Panc1 (cell line): Measurements from ENCODE around the gene IL1R1. TPM values are rescaled to one million over a fixed set of nuclear protein-coding genes. Genes with fewer than 3 reads are reported as not detected.

Source experiments
- ATAC-seq: fragments of 200-7000 bp; cut with Tn5 transposase; 2 replicates; pipeline ENCODE4 v1.9.1; 2020; ENCODE audit warnings: mild to moderate bottlenecking, moderate library complexity
- BruUV-seq: library from RNA; stranded (reverse); fragments of 400-500 nt; replicated peaks from 2 replicates; lab custom pipeline; 2021; lab: Mats Ljungman, UMichigan
- CTCF ChIA-PET: fragments of 300-600 bp; sonication (Branson Sonifier 250); formaldehyde crosslinking; loops from one replicate; lab custom pipeline; 2022; ENCODE audit warnings: antibody characterized with exemption; lab: Charles Lee
- POLR2A ChIA-PET: fragments of 300-600 bp; sonication (Branson Sonifier 250); formaldehyde crosslinking; loops from one replicate; lab custom pipeline; 2022; ENCODE audit warnings: antibody characterized with exemption; lab: Charles Lee
- DNase-seq: peaks from one replicate; pipeline ENCODE4 v3.0.0-alpha.2; 2010; ENCODE audit warnings: low read depth, low spot score
- H3K27ac ChIP-seq: 2 replicates; pipeline ENCODE4 v1.5.1; 2011; ENCODE audit warnings: mild to moderate bottlenecking, low read length, inconsistent platforms
- H3K27me3 ChIP-seq: fragments of 200-500 bp; sonication (Bioruptor generic); 2 replicates; pipeline ENCODE4 v1.6.0; 2014; ENCODE audit warnings: low read length, inconsistent platforms; ENCODE audit not compliant: control insufficient read depth, insufficient read depth
- H3K36me3 ChIP-seq: fragments of 200-500 bp; sonication (Bioruptor generic); 2 replicates; pipeline ENCODE4 v1.5.1; 2014; ENCODE audit warnings: inconsistent platforms, mild to moderate bottlenecking, low read length, moderate library complexity; ENCODE audit not compliant: control insufficient read depth, insufficient read depth
- H3K4me1 ChIP-seq: 2 replicates; pipeline ENCODE4 v1.5.1; 2011; ENCODE audit warnings: inconsistent platforms, mild to moderate bottlenecking, low read length, moderate library complexity; ENCODE audit not compliant: control insufficient read depth, insufficient read depth
- H3K4me3 ChIP-seq, 2 experiments: 2 replicates each; pipeline ENCODE4 v1.5.1; 2011 to 2012; ENCODE audit warnings: low read depth in 2 of 2, low read length in 2 of 2, mild to moderate bottlenecking in 2 of 2, inconsistent platforms in 1 of 2, moderate library complexity in 1 of 2
- H3K9me3 ChIP-seq: fragments of 200-500 bp; sonication (Bioruptor generic); 2 replicates; pipeline ENCODE4 v1.5.1; 2014; ENCODE audit warnings: low read depth, mild to moderate bottlenecking, inconsistent platforms, low read length, moderate library complexity; ENCODE audit not compliant: control insufficient read depth, insufficient read depth
- CTCF ChIP-seq: fragments of 450-650 bp; IDR thresholded peaks from 2 replicates; pipeline ENCODE4 v1.5.1; 2017; ENCODE audit warnings: mild to moderate bottlenecking
- POLR2AphosphoS5 ChIP-seq: IDR thresholded peaks from 2 replicates; pipeline ENCODE4 v1.6.1; 2012; ENCODE audit warnings: mild to moderate bottlenecking, low read depth, low read length, moderate library complexity
- SIN3A ChIP-seq: IDR thresholded peaks from 2 replicates; pipeline ENCODE4 v1.6.1; 2012; ENCODE audit warnings: low read depth, mild to moderate bottlenecking, low read length, moderate library complexity, borderline replicate concordance; ENCODE audit not compliant: insufficient read depth
- TCF7L2 ChIP-seq: IDR thresholded peaks from 2 replicates; pipeline ENCODE4 v1.6.1; 2011; ENCODE audit warnings: mild to moderate bottlenecking, low read depth, low read length, inconsistent platforms
- in situ Hi-C: cut with HindIII; loops from 2 replicates; pipeline ENCODE4 v1.10.0; 2016; ENCODE audit warnings: low sequenced_read_pairs, low pct_unique_long_range_greater_than_20kb
- intact Hi-C: fragments of 100-400 bp; cut with micrococcal nuclease; formaldehyde crosslinking; loops from one replicate; pipeline ENCODE4 v1.10.0; 2022; ENCODE audit not compliant: unreplicated experiment
- total RNA-seq: library from RNA; stranded (reverse); gene quantifications from one replicate; pipeline ENCODE4 v1.2.1, GENCODE V29; 2021; ENCODE audit not compliant: unreplicated experiment
- TF ChIP-seq, protein P1 (sequence below), 2 experiments: IDR thresholded peaks; 2 replicates each; pipeline ENCODE4 v1.6.1; 2011 to 2012; ENCODE audit warnings: low read depth in 2 of 2, control low read depth in 1 of 2, low read length in 1 of 2, mild to moderate bottlenecking in 1 of 2, moderate library complexity in 1 of 2; ENCODE audit not compliant: insufficient read depth in 1 of 2

Gene IL1R1
- total RNA-seq, 1 experiment from 2014 or later, result 7.1 TPM

DNA sequence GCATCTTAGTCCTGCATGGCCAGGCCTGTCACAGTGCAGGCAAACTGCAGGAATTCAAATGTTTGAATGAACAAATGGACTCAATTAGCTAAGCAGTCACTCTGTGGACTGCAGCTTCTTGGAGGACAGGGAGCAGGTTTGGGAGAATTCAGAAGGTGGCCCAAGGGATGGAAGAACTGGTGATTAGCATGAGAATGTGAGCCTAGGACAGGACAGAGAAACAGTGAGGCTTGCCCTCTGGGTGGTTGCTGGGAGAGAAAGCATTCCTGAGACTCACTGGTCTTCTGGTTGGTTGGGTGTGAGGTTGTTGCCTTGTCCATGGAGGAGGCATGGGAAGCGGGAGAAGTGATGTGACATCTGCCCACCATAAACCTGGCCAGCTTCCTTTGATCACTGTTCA is 58.0 kb downstream of the IL1R1 start:
- CTCF ChIA-PET, result no interaction called here
- Histone ChIP-seq H3K27me3 (no peaks in the 10 kb centered on the region), H3K36me3 (no peaks in the 10 kb centered on the region), H3K4me3 (no peak overlapping the region), H3K9me3 (no peaks in the 10 kb centered on the region), H3K4me1 (no peaks in the 10 kb centered on the region), H3K27ac (no peak overlapping the region)
- in situ Hi-C loops, result no loop called here
- no TSS peak for BruUV-seq
- DNase-seq (no peak), ATAC-seq (no peak)
- POLR2A ChIA-PET, result no interaction called here
- TF ChIP-seq TCF7L2 (no peak), SIN3A (no peak), POLR2AphosphoS5 (no peak), CTCF (no peak)
- TF ChIP-seq, protein P1, sequence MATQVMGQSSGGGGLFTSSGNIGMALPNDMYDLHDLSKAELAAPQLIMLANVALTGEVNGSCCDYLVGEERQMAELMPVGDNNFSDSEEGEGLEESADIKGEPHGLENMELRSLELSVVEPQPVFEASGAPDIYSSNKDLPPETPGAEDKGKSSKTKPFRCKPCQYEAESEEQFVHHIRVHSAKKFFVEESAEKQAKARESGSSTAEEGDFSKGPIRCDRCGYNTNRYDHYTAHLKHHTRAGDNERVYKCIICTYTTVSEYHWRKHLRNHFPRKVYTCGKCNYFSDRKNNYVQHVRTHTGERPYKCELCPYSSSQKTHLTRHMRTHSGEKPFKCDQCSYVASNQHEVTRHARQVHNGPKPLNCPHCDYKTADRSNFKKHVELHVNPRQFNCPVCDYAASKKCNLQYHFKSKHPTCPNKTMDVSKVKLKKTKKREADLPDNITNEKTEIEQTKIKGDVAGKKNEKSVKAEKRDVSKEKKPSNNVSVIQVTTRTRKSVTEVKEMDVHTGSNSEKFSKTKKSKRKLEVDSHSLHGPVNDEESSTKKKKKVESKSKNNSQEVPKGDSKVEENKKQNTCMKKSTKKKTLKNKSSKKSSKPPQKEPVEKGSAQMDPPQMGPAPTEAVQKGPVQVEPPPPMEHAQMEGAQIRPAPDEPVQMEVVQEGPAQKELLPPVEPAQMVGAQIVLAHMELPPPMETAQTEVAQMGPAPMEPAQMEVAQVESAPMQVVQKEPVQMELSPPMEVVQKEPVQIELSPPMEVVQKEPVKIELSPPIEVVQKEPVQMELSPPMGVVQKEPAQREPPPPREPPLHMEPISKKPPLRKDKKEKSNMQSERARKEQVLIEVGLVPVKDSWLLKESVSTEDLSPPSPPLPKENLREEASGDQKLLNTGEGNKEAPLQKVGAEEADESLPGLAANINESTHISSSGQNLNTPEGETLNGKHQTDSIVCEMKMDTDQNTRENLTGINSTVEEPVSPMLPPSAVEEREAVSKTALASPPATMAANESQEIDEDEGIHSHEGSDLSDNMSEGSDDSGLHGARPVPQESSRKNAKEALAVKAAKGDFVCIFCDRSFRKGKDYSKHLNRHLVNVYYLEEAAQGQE (IDR thresholded peaks at IDR 0.05; ENCODE audit: insufficient read depth in 1 of 2, low read depth in 2 of 2, low read length in 1 of 2), result no peak
- intact Hi-C loops, result no loop called here

DNA sequence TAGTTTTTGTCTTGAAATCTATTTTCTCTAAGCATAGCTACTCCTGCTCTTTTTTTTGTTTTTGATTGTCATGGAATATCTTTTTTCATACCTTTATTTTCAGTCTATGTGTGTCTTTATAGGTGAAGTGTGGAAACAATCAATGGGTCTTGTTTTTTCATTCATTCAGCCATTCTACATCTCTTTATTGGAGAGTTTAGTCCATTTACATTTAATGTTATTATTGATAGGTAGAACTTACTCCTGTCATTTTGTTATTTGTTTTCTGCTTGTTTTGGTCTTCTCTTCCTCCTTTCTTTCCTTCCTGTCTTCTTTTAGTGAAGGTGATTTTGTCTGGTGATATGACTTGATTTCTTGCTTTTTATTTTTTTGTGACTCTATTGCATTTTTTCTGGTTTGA is 62.1 kb downstream of the IL1R1 start:
- CTCF ChIA-PET, result no interaction called here
- in situ Hi-C loops, result no loop called here

More for the DNA sequence above, 62.1 kb downstream of the IL1R1 start:
- no peak overlapping the region for H3K27ac ChIP-seq
- intact Hi-C loops, result no loop called here
- no peak for ATAC-seq
- no peak overlapping the region for H3K4me3 ChIP-seq
- no peaks in the 10 kb centered on the region for H3K4me1 ChIP-seq
- TF ChIP-seq POLR2AphosphoS5, result no peak
- TF ChIP-seq, protein P1 (IDR thresholded peaks at IDR 0.05; ENCODE audit: insufficient read depth in 1 of 2, low read depth in 2 of 2, low read length in 1 of 2), result no peak
- no peak for TF ChIP-seq SIN3A
- TF ChIP-seq CTCF, result no peak
- TF ChIP-seq TCF7L2, result no peak
- no TSS peak for BruUV-seq
- no peaks in the 10 kb centered on the region for H3K27me3 ChIP-seq
- no peaks in the 10 kb centered on the region for H3K36me3 ChIP-seq
- no peak for DNase-seq
- H3K9me3 ChIP-seq, result no peaks in the 10 kb centered on the region
- POLR2A ChIA-PET, result no interaction called here
